Measurements from ENCODE around the gene ANKS1B.
A peak's percentile ranks its signal among the peaks of the same experiment; 100 is the strongest.

ANKS1B gene

DNA sequence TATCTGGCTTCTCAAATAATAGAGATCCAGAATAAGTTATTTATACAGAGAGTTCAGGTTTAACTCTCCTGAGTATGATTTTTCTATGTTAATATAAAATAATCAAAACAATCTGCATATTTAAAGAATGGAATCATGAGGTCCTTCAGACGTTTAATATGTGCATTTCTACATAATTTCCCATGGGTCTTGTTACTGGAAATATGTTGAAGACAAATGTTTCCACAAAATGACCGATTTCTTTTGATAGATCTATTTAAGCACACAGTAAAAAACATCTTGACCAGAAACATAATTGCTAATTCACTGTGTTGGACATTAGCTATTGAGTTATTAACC, 957.7 kb downstream of the ANKS1B start:
- H3K27ac ChIP-seq: no peak overlapping the region

DNA sequence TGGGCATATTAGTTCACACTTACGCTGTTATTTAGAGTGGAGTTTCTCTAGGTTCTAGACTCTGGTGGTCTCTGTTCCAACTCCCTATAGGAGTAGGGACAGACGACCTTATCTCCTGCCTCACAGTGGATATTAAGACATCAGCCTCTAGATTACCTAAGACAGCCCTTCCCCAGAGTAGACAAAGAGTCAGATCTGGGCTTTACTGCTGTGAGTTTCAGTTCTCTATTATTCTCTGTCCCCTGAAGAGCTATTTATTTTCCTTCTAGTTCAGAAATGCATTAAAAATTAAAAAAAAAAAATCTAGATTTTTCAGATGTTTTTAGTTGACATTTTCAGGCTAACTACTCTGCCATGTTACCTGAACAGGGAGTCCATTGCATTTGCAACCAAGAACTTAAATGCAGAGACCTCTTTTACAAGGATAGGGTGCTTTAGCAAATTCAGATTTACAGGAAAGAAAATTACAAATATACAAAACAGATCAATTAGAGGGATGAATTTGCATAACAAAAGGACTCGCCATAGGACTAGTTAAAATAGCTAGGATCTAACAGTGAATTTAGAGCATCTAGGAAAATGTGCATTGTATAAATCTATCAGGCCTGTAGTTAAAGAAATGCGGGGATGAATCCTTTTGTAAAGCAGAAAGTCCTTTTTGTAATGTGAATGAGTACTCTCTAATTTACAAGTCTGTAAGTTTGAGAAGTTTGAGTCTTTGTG, 958.2 kb downstream of the ANKS1B start:
- no peak overlapping the region for H3K27ac ChIP-seq
- DNase-seq (ENCODE audit: low spot score): no peak
- ChIA-PET CTCF (no interaction called here), POLR2A (ENCODE audit: low non-redundant PET) (no interaction called here)
- TF ChIP-seq, protein P1, sequence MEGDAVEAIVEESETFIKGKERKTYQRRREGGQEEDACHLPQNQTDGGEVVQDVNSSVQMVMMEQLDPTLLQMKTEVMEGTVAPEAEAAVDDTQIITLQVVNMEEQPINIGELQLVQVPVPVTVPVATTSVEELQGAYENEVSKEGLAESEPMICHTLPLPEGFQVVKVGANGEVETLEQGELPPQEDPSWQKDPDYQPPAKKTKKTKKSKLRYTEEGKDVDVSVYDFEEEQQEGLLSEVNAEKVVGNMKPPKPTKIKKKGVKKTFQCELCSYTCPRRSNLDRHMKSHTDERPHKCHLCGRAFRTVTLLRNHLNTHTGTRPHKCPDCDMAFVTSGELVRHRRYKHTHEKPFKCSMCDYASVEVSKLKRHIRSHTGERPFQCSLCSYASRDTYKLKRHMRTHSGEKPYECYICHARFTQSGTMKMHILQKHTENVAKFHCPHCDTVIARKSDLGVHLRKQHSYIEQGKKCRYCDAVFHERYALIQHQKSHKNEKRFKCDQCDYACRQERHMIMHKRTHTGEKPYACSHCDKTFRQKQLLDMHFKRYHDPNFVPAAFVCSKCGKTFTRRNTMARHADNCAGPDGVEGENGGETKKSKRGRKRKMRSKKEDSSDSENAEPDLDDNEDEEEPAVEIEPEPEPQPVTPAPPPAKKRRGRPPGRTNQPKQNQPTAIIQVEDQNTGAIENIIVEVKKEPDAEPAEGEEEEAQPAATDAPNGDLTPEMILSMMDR (conservative IDR thresholded peaks at IDR 0.05; ENCODE audit: low read depth): no peak

More for the DNA sequence above, 957.7 kb downstream of the ANKS1B start:
- ChIA-PET CTCF (no interaction called here), POLR2A (ENCODE audit: low non-redundant PET) (no interaction called here)
- TF ChIP-seq, protein P1 (conservative IDR thresholded peaks at IDR 0.05; ENCODE audit: low read depth): no peak
- no peak for DNase-seq (ENCODE audit: low spot score)

DNA sequence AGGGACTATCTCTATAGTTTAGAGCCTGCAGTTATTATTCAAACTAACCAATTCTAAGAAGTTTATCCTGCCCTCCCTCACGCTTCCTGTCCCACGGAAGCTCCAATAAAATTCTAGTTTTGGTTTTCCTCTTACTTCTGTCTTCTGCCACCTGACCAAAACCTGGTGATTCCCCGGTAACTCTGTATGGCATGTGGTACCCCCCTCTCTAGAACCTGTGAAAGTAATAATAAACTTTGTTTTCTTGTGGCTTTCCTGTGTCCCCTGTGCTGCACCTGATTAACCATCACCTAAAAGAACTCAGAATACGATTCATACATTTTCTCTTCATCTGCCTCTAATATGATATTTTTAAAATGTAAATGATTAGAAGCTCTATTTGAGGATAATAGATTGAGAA, 959.9 kb downstream of the ANKS1B start:
- ChIA-PET CTCF (interaction anchor here (0.6 kb wide), 1 partner anchor 27 kb away, joined by 3 read pairs; no protein-coding TSS in a partner anchor), POLR2A (ENCODE audit: low non-redundant PET) (no interaction called here)
- DNase-seq (ENCODE audit: low spot score): no peak
- TF ChIP-seq, protein P1 (conservative IDR thresholded peaks at IDR 0.05; ENCODE audit: low read depth): no peak
- no peak overlapping the region for H3K27ac ChIP-seq

GRCh38 chr12:99024191-99024590, 960.5 kb downstream of the ANKS1B start:
- TF ChIP-seq, protein P1 (conservative IDR thresholded peaks at IDR 0.05; ENCODE audit: low read depth): no peak
- H3K27ac ChIP-seq: no peak overlapping the region
- POLR2A ChIA-PET (ENCODE audit: low non-redundant PET): no interaction called here
- no peak for DNase-seq (ENCODE audit: low spot score)
- CTCF ChIA-PET: no interaction called here

DNA sequence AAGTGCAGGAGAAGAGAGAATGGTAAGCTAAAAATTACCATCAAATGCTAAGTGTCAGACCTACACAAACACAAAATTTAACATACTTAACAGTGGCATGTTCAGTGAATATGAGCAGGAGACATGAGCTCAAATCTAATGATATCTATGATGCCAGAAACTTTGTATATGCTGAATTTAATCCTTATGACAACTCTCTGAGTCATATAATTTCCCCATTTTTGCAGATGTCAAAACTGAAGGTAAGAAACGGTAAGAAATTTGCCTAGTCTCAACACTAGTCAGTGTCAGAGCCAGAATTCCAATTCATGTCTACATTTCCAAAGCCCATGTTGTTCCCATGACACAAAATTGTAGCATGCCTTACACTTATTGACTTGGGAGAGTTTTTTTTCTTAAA, 963.9 kb downstream of the ANKS1B start:
- ChIA-PET POLR2A (ENCODE audit: low non-redundant PET) (no interaction called here), CTCF (no interaction called here)
- TF ChIP-seq, protein P1 (conservative IDR thresholded peaks at IDR 0.05; ENCODE audit: low read depth): no peak
- no peak overlapping the region for H3K27ac ChIP-seq
- peak; percentile 21 for DNase-seq (ENCODE audit: low spot score)

DNA sequence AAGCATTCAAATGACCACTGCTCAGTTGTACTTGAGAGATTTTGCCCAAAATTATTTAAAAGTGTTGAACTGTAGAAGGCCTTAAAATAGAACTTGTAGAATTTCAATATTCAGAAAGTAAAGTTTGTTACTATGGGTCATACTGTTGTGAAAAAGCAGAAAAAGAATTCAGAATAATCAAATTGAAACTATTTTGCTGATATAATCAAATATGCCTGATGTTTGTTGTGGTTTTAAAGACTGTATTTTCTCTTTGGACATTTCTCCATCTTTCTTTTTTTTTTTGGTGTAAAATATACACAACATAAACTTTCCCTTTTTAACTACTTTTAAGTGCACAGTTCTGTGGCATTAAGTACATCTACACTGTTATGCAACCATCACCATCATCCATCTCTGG, 964.9 kb downstream of the ANKS1B start:
- POLR2A ChIA-PET (ENCODE audit: low non-redundant PET): no interaction called here
- TF ChIP-seq, protein P1 (conservative IDR thresholded peaks at IDR 0.05; ENCODE audit: low read depth): no peak
- no peak overlapping the region for H3K27ac ChIP-seq
- CTCF ChIA-PET: no interaction called here
- no peak for DNase-seq (ENCODE audit: low spot score)
